A673 (cell line): ENCODE measurements around the gene KCNIP1.

Experiments used
- CTCF ChIP-seq: fragments of 300-800, 200-600 bp; sonication (generic); conservative IDR thresholded peaks from 2 replicates; pipeline ENCODE4 v1.5.1; 2017; ENCODE audit warnings: low read depth, mild to moderate bottlenecking, antibody characterized with exemption, low read length, moderate library complexity, mixed read lengths
- EZH2 ChIP-seq: fragments of 200-600 bp; sonication (generic); IDR thresholded peaks from 2 replicates; pipeline ENCODE4 v1.6.1; 2017; ENCODE audit warnings: borderline replicate concordance, low read depth, mild to moderate bottlenecking, mixed read lengths, antibody characterized with exemption, low read length; ENCODE audit not compliant: poor library complexity, severe bottlenecking

- TF ChIP-seq CTCF (no peak), EZH2 (no peak)
These were observed 156.7 kb downstream of the KCNIP1 start for GRCh38 chr5:170660531-170660930.
